Endothelial cell (in vitro differentiated cells): ENCODE measurements around the gene SH3BP1. TPM values are rescaled to one million over a fixed set of nuclear protein-coding genes. Genes with fewer than 3 reads are reported as not detected.

Source experiments
- DNase-seq: peaks from one replicate; pipeline ENCODE4 v3.0.0; 2021; ENCODE audit warnings: low spot score
- H3K27ac Mint-ChIP-seq: one replicate; pipeline ENCODE4 v1.8.0; 2021; ENCODE audit warnings: mixed read lengths, inconsistent platforms; ENCODE audit not compliant: unreplicated experiment
- H3K27me3 Mint-ChIP-seq: one replicate; pipeline ENCODE4 v1.8.0; 2021; ENCODE audit warnings: mild to moderate bottlenecking, moderate library complexity, mixed read lengths, inconsistent platforms; ENCODE audit not compliant: unreplicated experiment
- H3K36me3 Mint-ChIP-seq: one replicate; pipeline ENCODE4 v1.8.0; 2021; ENCODE audit warnings: mild to moderate bottlenecking, low read depth, mixed read lengths, inconsistent platforms; ENCODE audit not compliant: unreplicated experiment
- H3K4me1 Mint-ChIP-seq: one replicate; pipeline ENCODE4 v1.8.0; 2021; ENCODE audit warnings: mild to moderate bottlenecking, mixed read lengths, inconsistent platforms; ENCODE audit not compliant: unreplicated experiment
- H3K4me3 Mint-ChIP-seq: one replicate; pipeline ENCODE4 v1.8.0; 2021; ENCODE audit warnings: mild to moderate bottlenecking, mixed read lengths, inconsistent platforms; ENCODE audit not compliant: unreplicated experiment
- H3K9me3 Mint-ChIP-seq: one replicate; pipeline ENCODE4 v1.8.0; 2021; ENCODE audit warnings: mixed read lengths, inconsistent platforms; ENCODE audit not compliant: unreplicated experiment
- CTCF ChIP-seq: fragments of 200-600 bp; sonication (generic); IDR thresholded peaks from one replicate; pipeline ENCODE4 v1.5.0; 2021; ENCODE audit warnings: antibody characterized with exemption; ENCODE audit not compliant: unreplicated experiment
- total RNA-seq: library from RNA; stranded (reverse); fragmentation: NEBNext Ultra II Directional; extraction: Animal tissue kit (Norgen Biotek cat#: 25700); gene quantifications from one replicate; pipeline ENCODE4 v1.2.1, GENCODE V29; 2021; ENCODE audit not compliant: unreplicated experiment

Gene SH3BP1
- total RNA-seq, 1 donor from 2014 or later: 11.6 TPM

GRCh38 chr22:37610480-37611129, 28.9 kb upstream of the SH3BP1 start:
- Mint-ChIP-seq H3K27me3 (peaks cover 9% of the 10 kb centered on the region), H3K36me3 (peaks cover 3% of the 10 kb centered on the region), H3K4me1 (peaks cover 12% of the 10 kb centered on the region), H3K27ac (no peak overlapping the region), H3K9me3 (no peaks in the 10 kb centered on the region), H3K4me3 (no peak overlapping the region)
- no peak for TF ChIP-seq CTCF
- DNase-seq: no peak

GRCh38 chr22:37611207-37611606, 28.3 kb upstream of the SH3BP1 start:
- H3K4me3 Mint-ChIP-seq: no peak overlapping the region
- H3K4me1 Mint-ChIP-seq: peaks cover 12% of the 10 kb centered on the region
- TF ChIP-seq CTCF: no peak
- no peaks in the 10 kb centered on the region for H3K9me3 Mint-ChIP-seq
- H3K36me3 Mint-ChIP-seq: peaks cover 3% of the 10 kb centered on the region
- no peak for DNase-seq
- H3K27me3 Mint-ChIP-seq: peaks cover 9% of the 10 kb centered on the region
- no peak overlapping the region for H3K27ac Mint-ChIP-seq

GRCh38 chr22:37616201-37617083, 23.0 kb upstream of the SH3BP1 start:
- no peaks in the 10 kb centered on the region for H3K9me3 Mint-ChIP-seq
- H3K36me3 Mint-ChIP-seq: peaks cover 3% of the 10 kb centered on the region
- peaks cover 5% of the 10 kb centered on the region for H3K27me3 Mint-ChIP-seq
- H3K27ac Mint-ChIP-seq: no peak overlapping the region
- H3K4me1 Mint-ChIP-seq: no peaks in the 10 kb centered on the region
- H3K4me3 Mint-ChIP-seq: no peak overlapping the region
- DNase-seq: no peak
- TF ChIP-seq CTCF: no peak

GRCh38 chr22:37617431-37617830, 22.0 kb upstream of the SH3BP1 start:
- no peaks in the 10 kb centered on the region for H3K4me1 Mint-ChIP-seq
- H3K27ac Mint-ChIP-seq: no peak overlapping the region
- no peak for TF ChIP-seq CTCF
- no peak overlapping the region for H3K4me3 Mint-ChIP-seq
- no peak for DNase-seq
- H3K27me3 Mint-ChIP-seq: peaks cover 5% of the 10 kb centered on the region
- no peaks in the 10 kb centered on the region for H3K9me3 Mint-ChIP-seq
- peaks cover 3% of the 10 kb centered on the region for H3K36me3 Mint-ChIP-seq
